VCaP (cell line): ENCODE measurements around the gene OR5AK2.

Experiments
- H3K27ac ChIP-seq: fragments of 450-650 bp; 2 replicates; pipeline ENCODE4 v1.5.1; 2017
- CTCF ChIP-seq: fragments of 450-650 bp; conservative IDR thresholded peaks from 2 replicates; pipeline ENCODE4 v1.5.1; 2017; ENCODE audit warnings: mild to moderate bottlenecking, moderate library complexity

The OR5AK2 gene

GRCh38 chr11:56990702-56991101 is 2.0 kb downstream of the OR5AK2 start:
- no peak for TF ChIP-seq CTCF

GRCh38 chr11:56994532-56994931 is 5.8 kb downstream of the OR5AK2 start:
- H3K27ac ChIP-seq: no peak overlapping the region
- no peak for TF ChIP-seq CTCF

More at GRCh38 chr11:56990702-56991101, 2.0 kb downstream of the OR5AK2 start:
- H3K27ac ChIP-seq: no peak overlapping the region

- TF ChIP-seq CTCF: 0 out of 2 replicates have a peak, but pooled peaks have one; percentile 29
- no peak overlapping the region for H3K27ac ChIP-seq
Measured at GRCh38 chr11:57001674-57002401, 13.1 kb downstream of the OR5AK2 start.

- H3K27ac ChIP-seq: no peak overlapping the region
- no peak for TF ChIP-seq CTCF
Measured at GRCh38 chr11:57008373-57008772, 19.7 kb downstream of the OR5AK2 start.

- no peak overlapping the region for H3K27ac ChIP-seq
- TF ChIP-seq CTCF: no peak
Measured at GRCh38 chr11:57015679-57016078, 27.0 kb downstream of the OR5AK2 start.

GRCh38 chr11:57031556-57031955 is 42.8 kb downstream of the OR5AK2 start:
- H3K27ac ChIP-seq: no peak overlapping the region
- TF ChIP-seq CTCF: no peak
